ENCODE data around the gene GNPTG.
"Not testable (repeated sequence)": the region's sequence is repeated elsewhere in the genome, so short reads cannot be mapped to it uniquely, and the experiment has no call there.

The GNPTG gene

DNA sequence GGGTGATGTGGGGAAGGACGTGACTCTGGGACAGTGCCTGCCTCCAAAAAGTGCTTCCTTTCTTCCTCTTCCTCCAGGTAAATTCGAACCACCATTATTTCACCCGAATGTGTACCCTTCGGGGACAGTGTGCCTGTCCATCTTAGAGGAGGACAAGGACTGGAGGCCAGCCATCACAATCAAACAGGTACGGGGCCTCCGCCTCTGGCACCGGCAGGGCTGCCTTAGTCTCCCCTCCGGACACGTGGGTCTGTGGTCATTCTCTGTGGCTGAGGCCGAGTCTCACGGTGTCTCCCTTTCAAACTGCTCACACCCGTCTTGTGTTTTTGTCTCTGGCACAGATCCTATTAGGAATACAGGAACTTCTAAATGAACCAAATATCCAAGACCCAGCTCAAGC lies 31.6 kb upstream of the GNPTG start:
- no peak for DNase-seq

DNA sequence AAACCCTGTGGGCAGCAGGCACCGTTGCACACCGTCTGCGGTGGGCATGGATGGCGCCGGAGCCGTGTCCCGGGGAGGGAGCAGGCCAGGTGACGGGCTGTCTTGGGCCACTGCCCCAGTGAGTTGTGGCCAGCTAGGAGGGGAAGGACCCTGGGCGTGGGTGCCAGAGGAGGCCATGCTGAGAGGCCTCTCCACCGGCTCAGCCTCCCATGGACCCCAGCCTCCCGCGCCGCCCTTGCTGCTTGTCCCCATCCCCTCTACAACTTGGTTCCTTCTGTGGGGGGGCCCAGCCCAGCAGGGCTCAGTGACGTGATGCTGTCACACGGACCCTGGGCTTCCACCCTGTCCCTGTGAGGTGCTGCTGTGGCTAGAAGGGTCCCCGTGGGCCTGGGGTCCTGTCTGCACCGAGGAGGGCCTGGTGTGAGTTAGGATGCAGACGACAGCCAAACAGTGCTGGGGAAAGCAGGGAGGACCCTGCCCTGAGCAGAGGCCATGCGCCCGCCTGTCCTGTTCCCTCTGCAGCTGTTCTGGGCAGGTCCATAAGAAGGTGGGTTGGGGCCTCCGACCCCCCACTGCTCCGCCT lies 31.0 kb upstream of the GNPTG start:
- no peak for DNase-seq

DNA sequence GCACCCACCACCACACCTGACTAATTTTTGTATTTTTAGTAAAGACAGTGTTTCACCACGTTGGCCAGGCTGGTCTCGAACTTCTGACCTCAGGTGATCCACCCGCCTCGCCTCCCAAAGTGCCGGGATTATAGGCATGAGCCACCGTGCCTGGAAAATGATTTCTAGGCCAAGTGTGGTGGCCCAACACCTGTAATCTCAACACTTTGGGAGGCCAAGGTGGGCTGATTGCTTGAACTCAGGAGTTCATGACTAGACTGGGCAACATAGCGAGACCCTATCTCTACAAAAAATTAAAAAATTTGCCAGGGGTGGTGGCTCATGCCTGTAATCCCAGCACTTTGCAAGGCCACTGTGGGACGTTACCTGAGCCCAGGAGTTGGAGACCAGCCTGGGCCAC lies 29.3 kb upstream of the GNPTG start:
- DNase-seq = no peak

DNA sequence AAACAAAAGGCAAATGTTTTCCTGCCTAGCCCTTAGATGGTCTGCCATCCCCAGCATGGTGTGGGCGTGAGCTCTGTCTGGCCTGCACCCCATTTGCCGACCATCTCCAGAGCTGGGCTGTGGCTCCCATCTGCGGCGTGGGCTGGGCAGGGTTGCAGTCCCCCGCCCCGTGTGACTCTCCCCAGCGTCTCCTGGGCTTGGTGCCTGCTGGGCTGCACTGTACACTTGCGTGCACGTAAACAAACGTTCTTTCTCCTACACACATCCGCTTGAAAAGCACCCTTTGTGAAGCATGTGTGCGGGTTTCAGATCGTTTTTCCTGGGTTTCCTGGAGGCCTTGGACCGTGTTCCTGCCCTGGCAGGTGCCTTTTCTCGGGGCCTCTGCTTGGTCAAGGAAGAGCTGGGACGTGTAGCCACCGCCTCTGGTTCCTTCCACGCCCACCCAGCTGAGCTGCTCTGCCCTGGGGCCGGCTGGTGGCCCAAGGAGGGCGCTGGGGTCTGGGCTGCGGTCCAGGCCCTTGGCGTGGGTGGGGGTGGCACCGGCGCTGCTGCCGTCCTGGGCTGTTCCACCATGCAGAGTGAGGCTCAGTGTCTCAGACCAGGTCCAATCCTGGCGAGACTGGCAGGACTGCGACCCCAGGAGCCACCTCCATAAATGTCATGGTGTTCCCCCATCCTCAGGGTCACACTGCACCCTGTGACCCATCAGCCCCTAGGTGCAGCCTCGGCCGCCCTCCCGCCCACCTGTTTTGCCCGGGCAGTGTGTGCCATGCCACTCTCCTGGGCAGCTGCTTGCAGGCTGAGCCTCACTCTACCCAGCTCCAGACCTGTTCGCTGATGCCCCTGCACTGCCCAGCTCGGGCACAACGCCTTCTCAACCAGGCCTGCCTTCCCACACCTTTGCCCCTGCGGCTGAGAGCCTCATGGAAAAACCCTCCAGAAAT lies 28.2 kb upstream of the GNPTG start:
- no peak for DNase-seq

DNA sequence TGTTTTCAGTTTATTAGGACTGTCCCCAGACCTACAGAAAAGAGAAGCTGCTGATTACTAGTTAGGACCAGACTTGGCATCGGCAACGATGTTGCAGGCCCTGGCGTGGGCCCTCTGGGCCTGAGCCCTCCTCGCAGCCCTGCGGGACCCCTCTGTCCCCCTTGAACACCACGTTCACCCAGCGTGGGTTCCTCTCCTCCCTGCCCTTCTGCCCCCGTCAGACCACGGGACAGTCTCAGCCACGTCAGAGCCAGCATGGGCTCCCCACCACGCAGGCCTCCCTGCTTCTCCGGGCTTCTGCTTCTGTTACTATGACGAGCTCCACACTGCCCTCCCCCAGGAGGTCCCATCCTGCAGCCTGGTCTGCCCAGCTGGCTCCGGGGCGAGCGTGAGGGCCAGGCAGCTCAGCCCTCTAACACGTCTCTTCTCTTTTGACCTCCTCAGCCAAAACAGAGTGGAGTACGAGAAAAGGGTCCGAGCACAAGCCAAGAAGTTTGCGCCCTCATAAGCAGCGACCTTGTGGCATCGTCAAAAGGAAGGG lies 27.4 kb upstream of the GNPTG start:
- no peak for DNase-seq

DNA sequence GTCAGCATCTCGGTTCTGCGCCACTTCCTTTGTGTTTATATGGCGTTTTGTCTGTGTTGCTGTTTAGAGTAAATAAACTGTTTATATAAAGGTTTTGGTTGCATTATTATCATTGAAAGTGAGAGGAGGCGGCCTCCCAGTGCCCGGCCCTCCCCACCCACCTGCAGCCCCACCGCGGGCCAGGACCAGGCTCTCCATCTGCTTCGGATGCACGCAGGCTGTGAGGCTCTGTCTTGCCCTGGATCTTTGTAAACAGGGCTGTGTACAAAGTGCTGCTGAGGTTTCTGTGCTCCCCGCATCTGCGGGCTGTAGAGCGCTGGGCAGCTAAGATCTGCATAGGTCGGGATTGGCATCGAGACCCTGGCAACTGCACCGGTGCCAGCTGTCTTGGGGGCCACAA lies 26.5 kb upstream of the GNPTG start:
- DNase-seq = no peak

DNA sequence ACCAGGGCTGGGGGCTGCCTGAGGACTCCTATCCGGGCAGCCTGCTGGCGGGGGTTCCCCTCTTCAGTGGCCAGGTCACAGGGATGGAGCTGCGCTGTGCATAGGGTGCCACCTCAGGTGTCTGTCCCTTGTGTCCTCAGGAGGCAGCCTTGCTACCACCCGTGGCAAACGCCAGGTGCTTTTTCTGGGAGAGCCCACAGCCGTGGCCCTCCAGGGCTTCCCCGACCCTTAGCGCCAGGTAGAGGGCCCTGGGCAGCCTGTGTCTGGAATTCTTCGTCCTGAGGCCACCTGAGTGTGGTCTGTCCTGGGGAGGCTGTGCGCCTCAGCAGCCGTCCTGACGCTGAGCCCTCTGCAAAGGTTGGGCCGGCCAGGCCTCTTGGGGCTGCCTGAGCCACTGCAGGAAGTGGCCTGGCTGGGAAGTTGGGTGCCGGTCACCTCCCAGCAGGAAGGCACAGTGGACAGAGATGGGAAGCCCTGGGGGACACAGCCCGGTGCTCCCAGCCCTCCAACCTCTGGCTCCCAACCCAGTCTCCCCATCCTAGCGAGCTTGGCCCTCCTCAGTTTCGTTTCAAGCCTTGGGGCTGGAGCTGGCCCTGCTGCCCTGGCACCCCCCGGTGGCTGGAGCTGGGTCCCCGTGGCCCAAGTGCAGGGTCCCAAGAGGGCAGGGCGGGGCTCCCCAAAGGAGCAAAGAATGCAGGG lies 25.9 kb upstream of the GNPTG start:
- DNase-seq = no peak

DNA sequence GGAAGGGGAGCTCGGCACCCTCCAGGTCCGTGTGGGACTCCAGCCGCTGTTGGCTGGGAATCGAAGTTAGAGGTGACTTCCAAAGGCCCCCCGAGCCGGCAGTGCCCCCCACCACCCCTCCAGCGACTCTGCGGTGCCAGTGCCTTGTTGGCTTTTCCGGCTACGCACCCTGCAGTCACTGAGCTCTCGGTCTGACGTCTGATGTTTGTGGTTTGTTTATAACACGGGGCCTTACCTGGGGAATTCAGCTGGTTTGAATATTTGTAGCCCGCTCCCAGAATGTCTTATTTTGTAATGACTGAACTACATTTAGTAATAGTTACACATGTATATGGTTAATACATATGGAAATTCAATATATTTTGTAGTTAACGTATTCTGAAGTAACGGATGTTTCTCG lies 25.3 kb upstream of the GNPTG start:
- no peak for DNase-seq

DNA sequence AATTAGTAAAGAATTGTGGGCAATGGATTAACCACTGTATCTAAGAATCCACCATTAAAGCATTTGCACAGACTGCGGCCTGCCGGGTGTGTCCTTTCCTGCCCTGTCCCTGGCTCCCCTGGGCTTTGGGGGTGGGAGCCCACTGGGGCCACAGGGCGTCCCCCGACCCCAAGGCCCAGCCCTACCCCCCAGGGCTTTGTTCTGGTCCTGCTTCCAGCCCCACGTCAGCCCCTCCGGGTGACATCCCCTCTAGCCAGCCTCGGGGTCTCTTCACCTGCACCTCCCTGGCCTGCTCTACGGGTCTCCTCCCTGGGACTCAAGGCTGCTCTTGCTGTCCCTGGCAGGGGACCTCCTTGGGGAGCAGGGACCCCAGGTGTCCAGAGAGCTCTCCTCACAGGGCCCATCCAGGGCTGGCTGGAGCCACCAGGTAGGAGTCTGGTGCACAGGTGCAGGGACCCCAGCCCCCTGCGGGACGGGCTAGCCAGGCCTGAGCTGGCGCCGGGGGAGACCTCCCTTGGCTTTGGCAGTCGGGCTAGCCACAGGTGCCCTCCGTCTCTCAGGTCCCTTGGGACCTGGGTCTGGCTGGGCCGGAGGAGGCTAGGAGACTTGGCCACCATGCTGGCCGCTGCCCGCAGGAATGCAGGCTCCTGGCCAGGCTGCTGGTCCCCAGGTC lies 24.6 kb upstream of the GNPTG start:
- no peak for DNase-seq

DNA sequence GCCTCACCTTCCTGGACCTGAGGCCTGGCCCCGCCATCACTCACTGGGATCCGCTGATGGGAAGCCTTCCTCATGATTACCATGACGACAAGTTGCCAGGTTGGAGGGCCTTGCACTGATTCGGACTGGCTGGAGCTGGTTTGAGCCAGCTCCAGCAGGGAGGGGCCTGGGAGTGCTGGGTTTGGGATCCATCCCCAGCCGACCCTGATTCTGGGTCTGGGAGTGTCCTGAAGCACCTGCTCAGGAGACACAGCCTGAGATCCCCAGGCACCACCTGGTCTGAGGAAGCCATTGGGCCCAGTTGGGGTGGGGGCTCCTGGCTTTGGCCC lies 24.1 kb upstream of the GNPTG start:
- no peak for DNase-seq

DNA sequence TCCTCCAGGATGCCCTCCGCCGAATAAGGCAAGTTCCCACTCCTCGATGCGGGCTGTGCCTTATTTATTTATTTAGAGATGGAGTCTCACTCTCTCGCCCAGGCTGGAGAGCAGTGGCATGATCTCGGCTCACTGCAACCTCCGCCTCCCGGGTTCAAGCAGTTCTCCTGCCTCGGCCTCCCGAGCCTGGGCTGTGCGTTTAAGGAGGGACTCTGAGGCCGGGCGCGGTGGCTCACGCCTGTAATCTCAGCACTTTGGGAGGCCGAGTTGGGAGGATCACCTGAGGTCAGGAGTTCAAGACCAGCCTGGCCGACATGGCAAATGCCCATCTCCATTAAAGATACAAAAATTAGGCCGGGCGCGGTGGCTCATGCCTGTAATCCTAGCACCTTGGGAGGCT lies 23.6 kb upstream of the GNPTG start:
- DNase-seq = not testable (repeated sequence)

DNA sequence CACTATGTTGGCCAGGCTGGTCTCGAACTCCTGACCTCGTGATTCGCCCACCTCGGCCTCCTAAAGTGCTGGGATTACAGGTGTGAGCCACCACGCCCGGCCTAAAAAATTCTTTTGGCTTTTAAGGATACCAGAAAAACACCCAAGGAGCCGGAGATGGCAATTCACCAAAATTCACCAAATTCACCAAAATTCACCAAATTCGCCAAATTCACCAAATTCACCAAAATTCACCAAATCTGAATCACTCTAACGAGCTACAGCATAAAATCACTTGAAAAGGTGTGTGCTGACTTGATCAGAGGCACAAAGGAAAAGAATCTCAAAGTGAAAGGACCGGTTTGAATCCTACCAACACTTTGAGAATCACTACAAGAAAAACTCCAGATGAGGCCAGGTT lies 22.8 kb upstream of the GNPTG start:
- not testable (repeated sequence) for DNase-seq

DNA sequence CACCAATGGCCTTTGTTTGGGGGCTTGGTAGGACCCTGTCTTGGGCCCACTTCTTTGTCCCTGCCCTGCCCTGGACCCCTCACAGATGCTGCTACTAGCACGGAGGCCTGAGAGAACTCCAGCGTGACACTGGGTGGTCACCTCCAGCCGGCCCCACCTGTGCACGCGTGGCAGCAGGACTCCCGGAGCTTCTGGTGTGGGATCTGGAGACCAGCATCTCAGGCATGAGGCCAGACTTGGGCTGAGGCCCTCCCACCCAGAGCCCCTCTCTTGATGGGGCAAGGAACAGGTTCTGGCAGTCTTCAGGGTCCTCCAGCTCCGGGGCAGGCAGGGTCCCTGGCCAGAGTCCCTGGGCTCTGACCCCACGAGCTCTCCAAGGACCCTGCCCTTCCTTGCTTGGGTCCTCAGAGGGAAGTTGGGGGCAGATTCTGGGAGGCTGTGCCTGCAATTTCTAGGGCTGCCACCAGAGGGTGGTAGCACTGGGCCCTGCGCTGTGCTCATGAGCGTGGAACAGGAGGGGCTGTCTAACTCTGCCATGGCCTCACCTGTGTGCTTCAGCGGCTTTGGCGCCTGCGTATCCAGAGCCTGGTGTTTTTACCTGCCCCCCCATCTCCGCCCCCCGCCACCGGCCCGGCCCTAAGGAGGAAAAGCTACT lies 21.3 kb upstream of the GNPTG start:
- no peak for DNase-seq

DNA sequence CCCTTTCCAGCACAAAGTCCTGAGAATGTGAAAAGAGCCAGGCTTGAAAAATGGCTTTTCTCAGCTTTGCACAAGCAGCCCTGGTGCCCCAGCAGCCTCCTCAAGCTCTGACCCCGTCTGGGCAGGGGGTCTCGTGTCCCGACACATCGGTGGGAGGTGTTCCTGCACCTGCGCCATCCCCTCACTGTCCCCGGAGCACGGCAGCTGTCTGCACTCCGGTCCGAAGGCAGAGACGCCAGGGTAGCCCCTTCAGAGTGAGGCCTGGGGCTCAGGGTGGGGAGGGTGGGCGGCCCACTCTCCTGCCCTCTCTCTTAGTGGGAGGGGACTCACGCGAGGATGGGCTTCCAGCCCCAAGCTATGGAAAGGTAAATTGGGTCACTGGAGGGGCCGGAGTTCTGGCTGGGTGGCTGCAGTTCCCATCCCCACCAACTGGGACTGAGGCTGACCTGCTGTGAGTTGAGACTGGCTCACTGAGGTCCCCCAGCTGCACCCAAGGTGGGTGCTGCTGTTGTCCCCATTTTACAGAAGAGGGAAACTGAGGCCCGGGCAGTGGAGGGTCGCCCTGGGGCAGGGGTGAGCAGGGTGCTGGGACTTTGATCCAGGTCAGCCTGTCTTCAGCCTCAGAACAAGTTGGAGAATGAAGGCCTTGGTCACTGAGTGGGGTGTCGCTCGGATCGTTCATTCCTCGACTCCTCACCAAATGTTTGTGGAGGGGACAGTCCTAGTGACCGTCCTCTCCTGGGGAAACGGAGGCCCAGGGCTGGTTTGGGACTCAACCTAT lies 20.6 kb upstream of the GNPTG start:
- DNase-seq = no peak

DNA sequence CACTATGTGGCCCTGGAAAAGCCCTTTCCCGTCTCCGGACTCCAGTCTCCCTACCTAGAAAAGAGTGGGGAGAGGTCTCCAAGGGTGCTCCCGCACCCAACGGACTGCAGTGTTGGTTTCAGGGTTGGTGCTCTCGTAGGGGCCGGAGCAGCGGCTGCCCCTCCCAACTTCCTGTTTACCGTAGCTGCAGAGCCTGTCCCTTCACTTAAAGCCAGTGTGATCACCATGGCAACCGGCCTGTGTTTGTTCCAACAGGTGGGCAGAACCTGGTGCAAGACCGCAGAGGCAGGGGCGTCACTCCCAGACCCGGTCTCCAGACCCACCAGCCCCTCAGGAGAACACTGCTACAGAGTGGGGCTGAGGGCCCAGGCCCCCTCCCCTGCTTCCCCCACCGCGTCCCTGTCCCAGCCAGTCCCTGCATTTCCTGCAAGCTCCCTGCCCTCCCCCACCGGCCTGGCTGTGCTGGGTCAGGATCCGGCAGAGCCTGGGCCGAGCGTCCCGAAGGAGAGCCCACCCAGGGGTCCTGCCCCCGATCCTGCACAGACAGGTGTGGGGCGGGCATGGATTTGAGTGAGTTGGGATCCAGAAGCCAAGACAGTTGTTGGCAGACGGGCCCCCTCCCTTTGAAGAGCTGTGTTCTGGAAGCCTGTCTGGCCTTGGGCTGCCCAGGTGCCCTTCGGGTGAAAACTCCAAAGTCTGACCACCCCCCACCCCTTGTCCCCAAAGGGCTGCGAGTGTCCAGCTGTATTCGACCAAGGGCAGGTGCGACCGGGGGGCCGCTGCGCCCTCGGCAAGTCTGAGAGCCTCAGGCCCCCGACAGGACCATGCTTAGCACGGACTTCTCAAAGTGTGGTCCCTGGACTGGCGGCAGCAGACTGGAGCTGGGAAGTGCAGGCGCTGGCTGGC lies 19.8 kb upstream of the GNPTG start:
- DNase-seq = peak in 1 of 2 experiments; percentile 52

DNA sequence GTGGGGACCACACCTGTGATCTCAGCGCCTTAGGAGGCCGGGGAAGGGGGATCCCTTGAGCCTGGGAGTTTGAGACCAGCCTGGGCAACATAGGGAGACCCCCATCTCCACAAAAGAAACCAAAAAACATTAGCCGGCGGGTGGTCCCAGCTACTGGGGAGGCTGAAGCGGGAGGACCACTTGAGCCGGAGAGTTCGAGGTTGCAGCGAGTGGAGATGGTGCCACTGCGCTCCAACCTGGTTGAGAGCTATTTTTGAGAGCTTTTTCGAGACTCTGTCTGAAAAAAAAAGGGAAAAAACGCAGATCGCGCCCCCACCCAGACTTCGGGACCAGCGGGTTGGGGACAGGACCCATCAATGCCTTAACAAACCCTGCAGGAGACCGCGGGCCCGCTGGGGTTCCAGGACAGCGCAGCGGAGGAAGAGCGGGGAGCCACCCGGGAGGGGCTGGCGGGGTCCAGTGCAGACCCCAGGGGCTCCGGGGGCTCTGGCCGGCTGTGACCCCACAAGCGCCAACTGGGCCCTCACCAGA lies 19.0 kb upstream of the GNPTG start:
- DNase-seq = no peak

DNA sequence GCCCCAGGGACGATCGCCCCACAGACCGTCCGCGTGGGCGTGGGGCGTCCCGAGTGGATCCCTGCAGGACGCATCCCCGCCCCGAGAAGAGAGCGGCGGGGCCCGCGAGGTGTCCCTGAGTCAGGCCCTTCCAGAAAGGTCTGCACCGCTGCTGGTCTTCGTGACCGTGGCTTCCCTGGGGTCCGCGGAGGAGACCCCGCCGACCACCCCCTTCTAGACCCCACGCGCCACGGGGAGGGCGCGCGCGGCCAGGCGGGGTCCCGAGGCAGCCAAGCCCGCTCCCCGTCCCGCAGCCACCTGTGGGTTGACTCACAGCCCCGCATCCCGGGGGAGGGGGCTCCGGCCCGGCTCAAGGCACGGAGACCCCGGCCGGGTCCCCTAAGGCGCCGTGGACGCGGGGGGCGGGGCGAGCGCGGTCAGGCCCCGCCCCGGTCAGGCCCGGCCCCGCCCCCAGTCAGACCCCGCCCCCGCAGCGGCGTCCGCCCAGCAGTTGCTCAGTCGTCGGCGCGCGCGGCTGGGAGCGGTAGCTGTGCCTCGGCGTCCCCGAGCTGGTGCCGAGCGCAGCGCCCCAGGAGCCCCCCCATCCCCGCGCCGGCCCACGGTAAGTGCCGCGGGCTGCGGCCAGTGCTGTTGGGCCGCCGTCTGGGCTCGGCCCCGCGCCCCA lies 18.4 kb upstream of the GNPTG start, which contains the start of gene BAIAP3:
BAIAP3 (plus strand) TSS at position 497 of the 664 bp plus-strand sequence. CDS start 4,905 bp downstream, outside the sequence.
- DNase-seq = no peak

DNA sequence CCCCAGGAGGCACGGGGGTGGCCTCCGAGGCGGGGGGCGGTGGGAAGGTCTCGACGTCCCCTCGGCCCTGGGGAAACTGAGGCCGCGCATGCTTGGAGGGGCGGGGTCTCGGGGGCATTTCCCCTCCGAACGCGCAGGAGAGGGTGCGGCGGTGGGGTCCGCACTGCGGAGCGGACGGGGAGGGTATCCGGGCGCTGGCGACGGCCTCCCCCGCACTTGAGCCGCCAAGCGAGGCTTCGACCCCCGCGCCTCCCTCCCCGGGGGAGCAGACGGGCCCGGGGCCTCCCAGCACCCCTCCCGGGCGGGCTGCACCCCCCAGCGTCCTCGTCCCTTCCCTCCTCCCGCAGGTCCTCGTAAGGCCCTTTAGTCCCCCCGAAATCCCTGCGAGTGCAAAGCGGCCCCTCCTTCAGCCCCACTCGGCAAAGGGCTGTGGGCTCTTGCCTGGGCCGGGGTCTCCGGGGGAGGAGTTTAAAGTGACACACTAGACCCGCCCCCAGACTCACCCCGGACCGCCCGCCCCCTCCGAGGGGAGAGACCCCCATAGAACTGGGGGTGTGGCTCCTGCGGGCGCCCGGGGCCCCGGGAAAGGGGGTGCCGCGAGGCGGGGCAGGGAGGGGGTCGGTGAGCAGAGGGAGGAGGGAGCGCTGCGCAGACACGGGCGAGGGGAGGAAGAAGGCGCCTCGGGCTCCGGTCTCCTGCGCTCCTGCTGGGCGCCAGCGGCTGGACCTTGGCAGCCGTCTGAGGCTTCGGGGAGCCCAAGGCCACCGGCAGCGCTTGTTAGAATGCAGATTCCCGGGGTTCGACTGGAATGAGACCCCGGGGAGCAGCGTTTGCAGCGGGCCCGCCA lies 17.7 kb upstream of the GNPTG start:
- no peak for DNase-seq

DNA sequence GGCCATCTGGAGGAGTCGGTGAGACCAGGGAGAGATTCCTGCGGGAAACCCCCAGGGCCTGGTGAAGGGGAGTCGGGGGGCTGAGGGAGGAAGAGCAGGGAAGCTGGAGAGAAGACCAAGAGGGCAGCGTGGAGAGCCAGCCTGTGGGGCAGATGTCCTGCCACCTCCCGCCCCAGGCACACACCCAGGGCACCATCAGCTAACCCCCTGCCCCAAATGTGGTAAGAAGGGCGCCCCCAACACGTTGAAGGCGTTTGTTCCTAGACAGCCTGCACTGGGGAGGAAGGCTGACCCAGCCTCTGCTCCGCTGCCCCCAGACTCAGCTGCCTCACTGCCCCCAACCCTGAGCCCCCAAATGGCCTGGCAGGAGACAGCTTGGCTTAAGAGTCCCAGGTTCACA lies 17.0 kb upstream of the GNPTG start:
- no peak for DNase-seq
